Measurements from ENCODE around the gene TRIOBP.
A peak's percentile ranks its signal among the peaks of the same experiment; 100 is the strongest.
"Not testable (repeated sequence)": the region's sequence is repeated elsewhere in the genome, so short reads cannot be mapped to it uniquely, and the experiment has no call there.

Gene TRIOBP

GRCh38 chr22:37690901-37691504 lies 5.8 kb upstream of the TRIOBP start:
- no peak for DNase-seq

GRCh38 chr22:37692627-37693285 lies 4.1 kb upstream of the TRIOBP start:
- DNase-seq, result no peak

GRCh38 chr22:37694131-37694530 lies 2.7 kb upstream of the TRIOBP start:
- DNase-seq, result not testable (repeated sequence)

GRCh38 chr22:37696260-37696656 lies 590 bp upstream of the TRIOBP start:
- not testable (repeated sequence) for DNase-seq

GRCh38 chr22:37697538-37697835 lies 639 bp downstream of the TRIOBP start:
- no peak for DNase-seq

GRCh38 chr22:37701141-37701786 lies 4.4 kb downstream of the TRIOBP start:
- DNase-seq, result peak; percentile 94

- no peak for DNase-seq
These were observed 7.1 kb downstream of the TRIOBP start for GRCh38 chr22:37703906-37704305.

- no peak for DNase-seq
These were observed 7.8 kb downstream of the TRIOBP start for GRCh38 chr22:37704645-37705044.

GRCh38 chr22:37705205-37705604 lies 8.4 kb downstream of the TRIOBP start:
- no peak for DNase-seq

GRCh38 chr22:37708580-37709444 lies 12.0 kb downstream of the TRIOBP start:
- DNase-seq, result peak; percentile 52

GRCh38 chr22:37709445-37709765 lies 12.6 kb downstream of the TRIOBP start:
- DNase-seq, result no peak

GRCh38 chr22:37710675-37711074 lies 13.8 kb downstream of the TRIOBP start:
- no peak for DNase-seq

- no peak for DNase-seq
These were observed 14.6 kb downstream of the TRIOBP start for GRCh38 chr22:37711490-37711889.

GRCh38 chr22:37713761-37714160 lies 16.9 kb downstream of the TRIOBP start:
- no peak for DNase-seq

- DNase-seq, result no peak
These were observed 17.8 kb downstream of the TRIOBP start for GRCh38 chr22:37714634-37715033.

GRCh38 chr22:37715760-37716159 lies 18.9 kb downstream of the TRIOBP start:
- DNase-seq, result no peak

GRCh38 chr22:37716708-37717107 lies 19.9 kb downstream of the TRIOBP start:
- peak; percentile 63 for DNase-seq

GRCh38 chr22:37717235-37717634 lies 20.4 kb downstream of the TRIOBP start:
- not testable (repeated sequence) for DNase-seq

GRCh38 chr22:37717746-37718305 lies 21.0 kb downstream of the TRIOBP start:
- not testable (repeated sequence) for DNase-seq

- DNase-seq, result no peak
These were observed 28.8 kb downstream of the TRIOBP start for GRCh38 chr22:37725551-37726240.

GRCh38 chr22:37726241-37726887 lies 29.5 kb downstream of the TRIOBP start:
- peak; percentile 58 for DNase-seq

GRCh38 chr22:37728620-37729019 lies 31.8 kb downstream of the TRIOBP start:
- DNase-seq, result no peak

Measured in MV-4-11 (cell line).